DMS114 treated with DMSO at 0.1 percent for 48 hours (cell line): ENCODE results near the gene CACNA1C.

ENCODE experiments used
- DNase-seq: peaks from one replicate; lab custom pipeline; 2025; ENCODE audit not compliant: unreplicated experiment; lab: John Stamatoyannopoulos, UW

Gene CACNA1C

DNA sequence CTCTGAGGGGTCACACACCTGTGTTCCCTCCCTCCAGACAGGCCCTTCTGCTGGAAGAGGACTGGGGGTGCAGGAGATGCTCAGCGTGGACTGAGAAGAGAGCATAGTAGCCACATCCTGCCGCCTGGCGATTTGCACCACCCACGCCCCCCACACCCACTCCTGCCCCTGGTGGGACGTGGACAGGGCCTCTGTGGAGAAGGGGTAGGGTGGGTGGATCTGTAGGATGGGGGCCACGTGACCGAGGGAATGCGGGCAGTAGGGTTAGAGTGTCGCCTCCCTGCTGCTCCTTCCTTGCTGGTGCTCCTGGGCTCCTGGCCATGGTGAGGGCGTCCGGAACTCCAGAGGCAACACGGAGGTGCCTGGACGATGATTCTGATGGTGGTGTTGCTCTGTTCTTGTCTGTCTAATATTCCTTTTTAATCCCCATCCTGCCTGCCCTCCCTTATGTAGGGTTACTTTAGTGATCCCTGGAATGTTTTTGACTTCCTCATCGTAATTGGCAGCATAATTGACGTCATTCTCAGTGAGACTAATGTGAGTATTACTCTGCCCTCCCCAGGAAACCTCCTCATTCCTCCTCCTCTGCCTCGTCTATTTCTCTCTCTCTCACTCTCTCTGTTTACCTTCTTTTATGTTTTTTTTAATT lies 580.5 kb downstream of the CACNA1C start:
- no peak for DNase-seq

DNA sequence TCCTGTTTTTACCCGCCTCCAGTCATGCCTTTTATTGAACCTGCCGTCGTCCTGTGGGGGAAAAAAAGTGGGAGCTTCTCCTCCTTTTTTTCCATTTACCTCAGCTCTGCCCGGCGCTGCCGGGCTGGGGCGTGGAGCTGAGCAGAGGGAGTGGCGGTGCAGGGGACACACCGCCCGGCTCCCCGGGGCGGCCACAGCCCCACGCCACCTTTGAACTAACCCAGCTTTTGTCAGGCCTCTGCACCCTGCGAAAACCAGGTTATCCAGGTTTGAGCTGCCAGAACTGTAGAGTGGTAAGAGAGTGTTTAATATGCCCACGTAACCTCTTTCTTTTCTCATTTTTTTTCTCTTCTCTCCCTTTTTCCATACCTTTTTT lies 581.0 kb downstream of the CACNA1C start:
- DNase-seq = no peak

DNA sequence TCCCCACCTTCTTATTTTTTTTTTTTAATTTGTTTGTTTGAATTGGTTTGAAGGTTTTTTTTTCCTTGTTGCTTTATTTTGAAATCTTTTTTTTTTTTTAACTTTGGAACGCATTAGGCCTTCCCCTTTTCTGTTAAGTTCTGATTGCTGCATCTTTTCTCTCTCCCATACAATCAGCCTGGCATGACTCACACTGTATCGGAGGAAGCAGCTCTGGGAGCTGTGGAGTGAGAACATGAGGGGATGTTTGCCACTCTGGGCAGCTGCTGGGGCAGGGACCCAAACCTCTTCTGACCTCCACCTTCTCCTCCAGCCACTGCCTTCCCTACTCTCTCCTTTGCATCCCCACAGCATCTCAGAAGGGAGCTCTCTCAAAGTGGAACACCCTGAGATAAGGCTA lies 581.7 kb downstream of the CACNA1C start:
- DNase-seq = no peak

DNA sequence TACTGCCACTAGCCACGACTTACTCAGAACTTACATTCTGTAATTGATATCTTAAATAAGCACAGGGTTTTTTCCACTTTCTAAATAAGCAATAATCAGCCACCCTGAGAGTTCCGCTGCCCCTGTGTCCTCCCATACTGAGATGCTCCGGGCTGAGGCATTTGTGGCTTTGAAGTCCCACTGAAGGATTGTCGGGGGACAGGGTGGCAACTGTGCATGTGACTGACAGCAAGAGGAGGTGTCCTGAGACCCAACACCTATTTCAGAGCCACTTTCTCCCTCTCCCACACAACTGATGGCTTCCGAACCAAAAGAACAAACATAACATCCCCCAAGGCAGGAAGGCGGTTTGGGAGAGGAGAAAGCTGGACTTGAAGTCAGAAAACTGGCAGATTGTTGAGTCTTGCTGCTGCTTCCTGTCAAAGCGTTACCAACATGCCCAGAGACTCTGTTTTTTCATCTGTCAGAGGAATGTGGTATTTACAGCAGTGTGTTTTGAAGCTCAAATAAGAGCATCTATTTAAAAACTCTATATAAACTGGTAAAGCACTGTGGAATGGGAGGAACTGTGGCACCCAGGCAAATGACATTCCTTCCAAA lies 584.1 kb downstream of the CACNA1C start:
- DNase-seq = no peak

DNA sequence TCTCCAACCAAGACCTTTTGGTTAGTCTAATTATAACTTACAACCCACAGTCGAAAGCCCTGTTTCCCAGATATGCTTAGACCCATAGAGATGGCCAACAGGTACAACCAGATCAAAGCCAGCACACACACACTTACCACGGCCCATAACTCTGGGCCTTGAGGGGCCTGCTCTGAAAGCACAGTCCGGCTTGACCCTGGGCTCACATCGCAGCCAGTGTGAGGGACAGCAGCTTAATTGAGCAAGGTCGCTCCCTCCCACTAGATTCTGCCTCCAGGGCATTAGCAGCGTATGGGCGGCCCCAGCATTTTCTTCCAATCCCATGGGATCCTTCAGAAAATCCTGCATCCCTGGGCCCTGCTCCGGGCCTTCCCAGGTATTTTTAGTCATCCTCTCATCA lies 584.6 kb downstream of the CACNA1C start:
- DNase-seq = no peak

DNA sequence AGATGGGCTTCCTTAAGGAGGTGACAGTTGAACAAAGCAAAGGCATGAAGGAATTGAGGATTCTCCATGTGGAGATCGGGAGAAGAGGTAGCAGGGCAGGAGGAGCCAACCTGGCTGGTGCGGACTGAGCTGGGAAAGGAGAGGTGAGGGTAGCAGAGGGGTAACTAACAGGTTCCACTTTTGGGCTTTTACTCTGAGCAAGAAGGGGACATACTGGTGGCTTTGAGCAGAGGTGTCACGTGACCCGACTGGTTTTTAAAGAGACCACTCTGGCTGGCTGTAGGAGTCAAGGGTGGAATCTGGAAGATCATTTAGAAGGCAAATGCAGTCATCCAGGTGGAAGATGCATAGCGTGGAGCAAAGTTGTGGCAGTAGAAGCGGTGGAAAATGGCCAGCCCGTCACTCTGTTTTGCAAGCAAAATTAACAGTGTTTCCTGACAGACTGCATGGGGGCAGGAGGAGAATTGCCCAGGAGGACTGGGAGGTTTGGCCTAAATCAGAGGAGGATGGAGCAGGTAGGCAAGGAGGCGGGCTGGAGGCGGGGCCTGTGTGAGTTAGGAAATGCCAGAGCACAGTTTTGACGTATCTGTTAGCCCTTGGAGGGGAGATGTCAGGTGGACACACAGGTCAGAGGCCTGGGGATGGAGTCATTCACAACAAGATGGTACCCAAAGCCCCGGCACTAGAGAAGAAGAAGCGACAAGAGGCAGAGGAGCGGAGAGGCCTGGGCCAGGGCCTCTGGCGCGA lies 585.7 kb downstream of the CACNA1C start:
- DNase-seq = no peak

DNA sequence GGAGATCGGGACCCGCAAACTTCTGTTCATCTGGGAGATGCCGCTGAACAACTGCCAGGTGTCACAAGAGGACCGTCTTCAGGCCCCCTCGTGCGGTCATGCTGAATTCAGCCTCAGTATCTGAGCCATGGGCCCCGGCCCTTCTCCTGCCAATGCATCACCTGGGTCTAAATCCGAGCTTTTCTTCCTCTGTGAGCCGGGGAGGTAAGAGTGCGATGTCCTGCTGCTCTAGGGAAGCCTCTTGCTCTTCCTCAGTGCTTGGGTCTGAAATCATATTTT lies 586.2 kb downstream of the CACNA1C start:
- DNase-seq = no peak

DNA sequence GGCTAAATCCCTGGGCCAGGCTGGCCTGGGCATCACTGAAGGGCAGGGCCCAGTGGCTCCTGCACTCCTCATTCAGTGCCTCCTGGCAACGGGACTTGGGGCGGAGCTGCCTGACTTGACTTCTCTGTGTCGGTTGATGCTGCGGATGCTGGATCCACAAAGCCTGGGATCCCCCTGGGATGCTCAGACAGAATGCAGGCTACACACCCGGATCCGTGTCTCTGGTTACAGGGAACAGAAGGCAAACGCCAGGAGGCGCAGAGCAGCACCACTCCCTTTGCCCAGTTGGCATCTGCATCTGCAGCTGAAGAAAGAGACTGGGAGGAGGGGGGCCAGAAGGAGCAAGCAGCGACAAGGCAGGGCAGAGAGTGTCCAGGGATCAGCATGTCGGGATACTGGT lies 587.5 kb downstream of the CACNA1C start:
- no peak for DNase-seq

DNA sequence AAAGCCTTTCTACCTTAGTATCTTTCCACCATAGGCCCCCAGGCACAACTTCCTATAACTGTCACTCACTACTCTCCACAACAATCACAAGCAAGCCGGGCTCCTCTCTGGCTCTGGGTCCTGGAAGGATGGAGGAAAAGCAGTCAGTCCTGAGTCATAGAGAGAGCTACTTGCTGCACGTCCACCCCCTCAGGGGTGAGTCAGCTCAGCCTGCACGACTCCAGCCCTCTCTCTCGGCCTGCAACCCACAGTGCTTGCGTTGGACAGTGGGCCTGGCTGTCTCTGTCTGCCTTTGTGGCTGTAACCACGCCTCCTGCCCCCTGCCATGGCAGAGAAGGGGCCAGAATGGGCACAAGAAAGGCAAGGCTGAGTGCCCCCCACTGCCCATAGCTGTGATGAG lies 587.9 kb downstream of the CACNA1C start:
- DNase-seq = no peak

DNA sequence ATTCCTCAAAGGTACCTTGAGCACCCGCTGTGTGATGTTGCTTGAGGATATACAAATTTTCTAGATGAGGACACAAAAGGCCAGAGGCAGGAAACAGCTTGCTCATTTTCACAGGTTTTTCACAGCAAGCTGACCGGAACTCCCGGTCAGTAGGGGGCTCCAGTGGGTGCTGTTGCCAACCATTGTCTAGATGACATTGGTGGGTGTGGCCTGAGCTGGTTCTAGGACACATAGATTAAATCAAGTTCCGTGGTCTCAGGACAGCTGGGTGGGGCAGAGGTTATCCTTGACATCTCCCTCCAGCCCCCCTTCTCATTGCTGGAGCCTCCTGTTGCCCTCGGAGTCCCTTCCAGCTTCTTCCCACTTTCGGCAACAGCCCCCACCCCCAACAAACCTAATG lies 588.4 kb downstream of the CACNA1C start:
- DNase-seq = no peak

DNA sequence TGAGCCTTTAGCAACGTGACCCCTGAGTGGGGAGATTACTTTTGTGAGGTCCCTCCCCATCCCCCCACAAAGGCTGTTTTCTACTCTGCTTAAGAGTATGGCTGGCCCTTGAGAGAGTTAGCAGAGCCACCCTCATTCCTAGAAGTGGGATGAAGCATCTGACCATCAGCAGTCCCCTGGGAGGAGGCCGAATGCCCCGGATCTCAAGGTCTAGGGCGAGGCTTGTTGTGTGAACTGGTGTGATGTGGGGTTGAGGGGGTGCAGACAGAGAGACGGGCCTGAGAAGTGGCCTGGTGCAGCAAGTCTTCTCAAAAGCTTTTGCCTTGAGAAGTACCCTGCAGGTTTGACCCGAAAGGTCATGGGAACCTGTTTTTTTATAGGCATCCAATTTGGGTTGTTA lies 589.0 kb downstream of the CACNA1C start:
- no peak for DNase-seq

DNA sequence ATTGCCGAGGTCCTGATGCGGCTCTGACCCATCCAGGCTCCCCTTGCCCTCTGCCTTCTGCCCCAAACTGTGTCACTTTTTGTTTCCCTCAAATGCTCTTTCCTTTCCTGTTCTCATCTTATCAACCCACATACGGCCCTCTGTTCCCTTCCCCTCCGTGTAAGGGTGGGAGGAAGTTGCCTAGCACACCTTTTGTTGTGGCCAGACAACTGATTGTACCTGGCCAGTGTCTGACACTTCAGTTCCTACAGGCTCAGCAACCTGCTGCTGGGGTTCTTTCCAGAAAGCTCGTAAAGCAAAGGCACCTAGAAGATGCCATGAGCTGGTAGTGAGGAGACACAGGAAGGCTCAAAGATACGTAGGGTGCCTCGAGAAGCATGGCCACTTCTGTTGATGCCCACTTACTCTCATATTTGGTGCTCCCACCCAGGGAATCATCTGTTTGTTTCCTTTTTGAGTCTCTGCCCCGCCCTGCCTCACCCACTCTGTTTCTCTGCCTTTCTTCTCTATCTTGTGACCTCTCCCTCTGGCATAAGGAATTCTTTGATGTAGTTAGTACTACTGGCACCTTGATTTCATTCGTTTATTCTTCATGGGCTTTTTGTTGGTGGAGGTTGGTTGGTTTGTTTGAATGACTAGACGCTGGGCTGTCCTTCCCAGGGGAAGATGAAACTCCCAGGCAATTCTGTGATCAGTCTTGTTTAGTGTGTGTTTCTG lies 589.5 kb downstream of the CACNA1C start:
- DNase-seq = no peak

DNA sequence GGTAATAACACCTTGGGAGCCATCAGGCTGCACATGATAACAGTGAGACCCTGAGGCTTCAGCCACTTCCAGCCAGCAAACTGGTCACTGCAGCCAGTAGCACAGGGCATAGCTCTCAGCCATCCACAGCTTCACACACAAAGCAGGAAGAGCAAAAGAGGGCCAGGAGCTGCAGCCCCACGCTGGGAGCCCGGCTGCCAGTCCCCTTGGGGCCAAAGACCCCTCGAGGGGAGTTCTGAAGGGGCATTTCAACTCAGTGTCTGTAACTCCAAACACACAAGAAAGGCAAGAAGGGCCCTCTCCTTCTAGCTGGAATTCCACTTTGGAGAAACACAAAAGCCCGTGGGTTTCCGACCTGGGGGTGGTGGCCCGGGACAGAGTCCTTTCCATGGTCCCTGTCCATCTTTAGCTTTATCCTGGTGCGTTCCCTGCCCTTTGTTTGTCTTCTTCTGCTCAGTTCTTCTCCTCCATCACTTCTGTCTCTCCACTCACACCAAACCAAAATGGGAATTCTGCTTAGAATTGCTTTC lies 590.2 kb downstream of the CACNA1C start:
- DNase-seq = no peak

DNA sequence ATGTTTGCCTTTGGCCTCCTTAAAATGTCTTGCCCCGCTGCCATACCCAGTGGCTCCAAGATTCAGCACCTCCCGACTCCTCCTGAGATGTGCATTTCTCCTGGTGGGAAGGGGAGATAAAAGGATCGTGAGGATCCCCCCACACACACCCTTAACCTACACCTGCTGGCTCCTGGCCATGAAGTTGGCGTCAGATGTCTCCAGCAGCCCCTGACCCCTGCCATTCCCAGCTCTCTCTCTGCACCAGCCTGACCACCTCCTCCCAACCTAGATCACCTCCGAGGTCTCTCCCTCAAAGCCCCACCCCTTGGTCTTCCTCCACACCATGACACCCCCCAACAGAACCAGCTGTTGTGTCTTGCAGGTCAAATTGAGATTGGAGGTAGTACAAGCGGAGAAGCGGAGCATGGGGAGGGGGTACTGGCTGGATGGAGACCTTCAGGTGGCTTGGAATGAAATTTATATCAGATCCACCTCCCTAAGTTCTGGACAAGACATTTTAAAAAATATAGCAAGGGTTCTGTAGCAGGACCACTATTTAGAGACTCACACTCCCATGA lies 590.9 kb downstream of the CACNA1C start:
- DNase-seq = no peak

DNA sequence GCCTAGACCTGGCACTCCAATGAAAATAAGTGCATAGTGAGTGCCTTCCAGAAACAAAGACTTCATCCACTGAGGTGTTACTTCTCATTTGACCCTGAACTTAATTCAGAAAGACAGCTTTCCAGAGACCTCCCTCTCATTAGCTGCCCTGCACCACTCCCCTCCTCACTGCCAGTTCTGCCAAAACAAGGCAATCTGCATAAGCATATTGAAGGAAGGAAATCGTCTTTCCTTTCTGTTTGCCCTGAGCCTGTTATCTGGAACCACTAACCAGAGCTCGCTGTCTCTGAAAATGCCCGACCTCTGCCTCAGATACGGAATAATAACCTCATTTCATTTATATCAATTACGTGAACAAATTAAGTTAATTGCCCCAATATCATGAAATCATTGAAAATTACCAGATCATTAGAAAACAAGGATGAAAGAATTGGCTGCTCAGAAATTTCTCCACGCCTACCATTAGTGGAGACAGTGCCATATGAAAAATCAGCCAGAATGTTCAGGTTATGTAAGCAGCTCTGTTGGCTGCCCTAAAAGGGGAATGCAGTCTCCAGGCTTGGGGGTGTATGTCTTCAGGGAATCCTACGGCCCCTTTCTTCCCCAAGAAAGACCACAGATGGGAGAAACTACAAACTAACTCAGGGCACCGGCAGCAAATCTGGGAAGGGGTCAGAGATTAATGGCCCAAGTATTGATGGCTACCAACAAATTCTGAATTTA lies 592.1 kb downstream of the CACNA1C start:
- DNase-seq = no peak

DNA sequence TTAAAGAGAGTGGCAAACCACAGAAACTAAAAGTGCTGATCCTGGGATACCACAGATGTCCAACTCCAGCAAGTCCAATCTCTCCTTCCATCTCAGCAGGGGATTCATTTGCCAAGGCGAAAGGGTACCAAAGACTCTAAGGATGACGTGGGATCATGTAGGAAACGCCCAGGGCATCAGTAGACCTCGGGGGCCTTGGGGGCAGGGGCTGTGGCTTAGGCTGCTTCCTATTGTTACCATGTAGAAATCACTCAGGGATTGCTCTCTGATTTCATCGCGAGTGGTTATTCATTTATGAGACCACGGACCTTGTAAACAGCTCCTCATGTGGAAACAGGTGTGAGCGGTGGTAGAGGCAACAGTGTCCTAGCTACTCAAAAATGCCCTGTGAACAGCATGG lies 592.7 kb downstream of the CACNA1C start:
- DNase-seq = no peak

DNA sequence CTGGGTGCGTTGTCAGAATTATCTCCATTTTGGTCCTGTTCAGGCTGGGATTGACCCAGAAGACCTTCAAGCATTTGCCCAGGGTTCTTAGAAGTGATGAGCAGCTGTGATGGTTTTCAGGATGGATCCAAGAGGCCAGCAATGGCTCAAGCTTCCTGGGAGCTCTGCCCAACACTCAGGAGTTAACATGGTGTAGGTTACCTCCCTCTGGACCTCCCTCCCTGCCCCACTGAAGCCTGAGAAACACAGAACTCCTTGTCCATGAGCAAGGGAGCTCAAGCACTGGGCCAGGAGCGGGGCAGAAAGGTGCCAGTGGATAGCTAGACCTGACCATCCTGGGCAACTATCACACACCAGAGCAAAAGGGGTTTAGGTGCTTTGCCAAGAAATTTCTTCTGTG lies 593.6 kb downstream of the CACNA1C start:
- DNase-seq = no peak

DNA sequence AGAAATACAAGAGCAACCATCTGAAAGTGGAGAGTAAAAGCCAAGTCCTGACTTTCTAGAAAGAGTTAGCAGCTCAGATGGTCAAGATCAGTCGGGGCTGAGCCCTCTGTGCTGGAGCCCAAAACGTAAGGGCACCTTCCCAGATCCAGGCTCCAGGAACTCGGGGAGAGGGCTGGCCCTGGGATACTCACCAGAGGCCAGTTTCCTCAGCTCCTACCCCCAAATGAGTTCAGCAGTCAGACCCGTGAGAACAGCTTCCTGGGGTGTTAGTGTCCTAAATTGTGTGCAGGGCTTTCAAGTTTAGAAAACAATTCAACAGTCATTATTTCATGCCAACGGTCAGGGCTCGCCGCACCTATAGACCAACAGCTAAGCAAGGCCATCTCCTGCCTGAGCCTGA lies 594.4 kb downstream of the CACNA1C start:
- no peak for DNase-seq

DNA sequence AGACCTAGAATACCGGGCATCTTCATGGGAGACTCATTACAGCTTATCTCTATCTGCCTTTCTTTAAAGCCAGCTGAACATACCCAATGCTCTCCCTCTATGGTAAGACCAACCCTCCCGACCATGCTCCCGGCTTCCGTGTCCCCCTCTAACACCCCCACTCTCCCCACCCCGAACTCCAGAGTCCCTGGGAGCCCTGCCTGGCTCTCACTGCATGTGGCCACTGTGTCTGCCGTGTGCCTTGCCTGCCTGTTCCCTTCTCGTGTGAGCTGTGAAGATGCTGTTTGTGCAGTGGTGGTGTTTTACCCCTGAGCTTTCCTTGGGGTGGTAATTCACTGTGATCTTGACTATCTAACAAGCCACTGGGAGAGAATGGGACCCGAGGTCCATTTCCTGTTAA lies 595.6 kb downstream of the CACNA1C start:
- no peak for DNase-seq

DNA sequence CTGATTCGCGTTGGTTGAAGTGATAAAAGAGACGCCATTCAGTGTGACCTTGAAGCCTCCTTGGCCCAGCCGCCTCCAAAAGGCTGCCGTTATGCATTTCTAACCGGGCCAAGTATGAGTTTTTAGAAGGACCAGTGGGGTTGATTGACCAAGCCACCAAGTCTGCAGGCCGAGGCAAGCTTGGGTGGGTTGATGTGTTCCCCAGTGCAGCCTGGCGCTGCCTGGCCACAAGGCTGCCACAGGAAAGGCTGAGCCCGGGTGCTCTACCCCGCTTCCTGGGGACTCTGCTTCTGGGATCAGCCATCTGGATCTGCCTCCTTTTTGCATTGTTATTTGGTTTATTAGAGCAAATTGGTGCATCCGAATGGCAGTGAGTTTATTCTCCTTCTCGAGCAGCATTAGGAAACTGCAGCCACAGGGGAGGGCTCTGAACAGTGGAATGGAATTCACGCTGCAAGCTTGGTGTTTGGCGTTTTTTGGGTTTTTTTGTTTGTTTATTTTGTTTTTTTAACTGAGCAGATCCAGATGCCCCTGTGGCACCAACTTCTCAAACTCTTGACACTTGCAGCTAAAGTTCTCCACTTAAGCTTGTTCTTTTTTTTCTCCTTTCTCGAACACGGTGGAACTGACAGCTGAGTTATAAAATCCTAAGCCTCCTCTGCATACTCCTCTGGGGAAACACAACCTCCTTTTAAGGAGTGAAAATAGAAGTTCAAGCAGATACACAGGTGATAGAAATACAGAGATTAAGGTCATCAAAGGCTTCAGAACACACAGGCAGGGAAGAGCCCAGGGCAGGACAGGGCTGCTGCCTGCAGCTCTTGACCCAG lies 596.6 kb downstream of the CACNA1C start:
- no peak for DNase-seq
